NCI-H1417 treated with DMSO at 0.1 percent for 48 hours (cell line): ENCODE measurements around the gene COG5.

Experiments
- DNase-seq: peaks from one replicate; lab custom pipeline; 2025; lab: John Stamatoyannopoulos, UW

COG5 gene

GRCh38 chr7:107463139-107464078 is 100.3 kb downstream of the COG5 start:
- no peak for DNase-seq

GRCh38 chr7:107461938-107462533 is 101.7 kb downstream of the COG5 start:
- no peak for DNase-seq

GRCh38 chr7:107453388-107453787 is 110.3 kb downstream of the COG5 start:
- DNase-seq: no peak

- DNase-seq: no peak
Observed at GRCh38 chr7:107450970-107451369, 112.8 kb downstream of the COG5 start.

GRCh38 chr7:107446988-107447387 is 116.7 kb downstream of the COG5 start:
- DNase-seq: no peak

GRCh38 chr7:107446531-107446930 is 117.2 kb downstream of the COG5 start:
- DNase-seq: no peak

GRCh38 chr7:107442678-107443077 is 121.0 kb downstream of the COG5 start:
- DNase-seq: no peak

GRCh38 chr7:107441581-107442422 is 121.9 kb downstream of the COG5 start:
- no peak for DNase-seq

- DNase-seq: no peak
Observed at GRCh38 chr7:107439025-107439424, 124.7 kb downstream of the COG5 start.

- DNase-seq: no peak
Observed at GRCh38 chr7:107435749-107436148, 128.0 kb downstream of the COG5 start.

GRCh38 chr7:107432261-107432660 is 131.5 kb downstream of the COG5 start:
- DNase-seq: no peak

GRCh38 chr7:107430057-107430456 is 133.7 kb downstream of the COG5 start:
- DNase-seq: no peak

- DNase-seq: no peak
Observed at GRCh38 chr7:107428642-107429041, 135.1 kb downstream of the COG5 start.

GRCh38 chr7:107427462-107427861 is 136.3 kb downstream of the COG5 start:
- DNase-seq: no peak

GRCh38 chr7:107414198-107414597 is 149.5 kb downstream of the COG5 start:
- DNase-seq: no peak

- no peak for DNase-seq
Observed at GRCh38 chr7:107408349-107408748, 155.4 kb downstream of the COG5 start.

GRCh38 chr7:107405559-107405958 is 158.2 kb downstream of the COG5 start:
- DNase-seq: no peak

GRCh38 chr7:107404740-107405537 is 158.8 kb downstream of the COG5 start:
- DNase-seq: no peak

GRCh38 chr7:107398161-107398560 is 165.6 kb downstream of the COG5 start:
- DNase-seq: no peak

GRCh38 chr7:107396990-107397389 is 166.7 kb downstream of the COG5 start:
- DNase-seq: no peak

- DNase-seq: no peak
Observed at GRCh38 chr7:107396081-107396480, 167.6 kb downstream of the COG5 start.

GRCh38 chr7:107394831-107395230 is 168.9 kb downstream of the COG5 start:
- no peak for DNase-seq
